K562 (cell line): ENCODE results near the gene RESP18. TPM values are rescaled to one million over a fixed set of nuclear protein-coding genes. Genes with fewer than 3 reads are reported as not detected.

Experiments used
- HMGXB4 ChIP-seq: sonication (generic); formaldehyde crosslinking; IDR thresholded peaks from 2 replicates; pipeline ENCODE4 v1.8.1; 2023; ENCODE audit warnings: mild to moderate bottlenecking, missing genetic modification reagents
- NR4A1 ChIP-seq, 2 experiments: fragments of 250-450 bp in 1 of 2; fragments of 450-650 bp in 1 of 2; sonication (Bioruptor Pico) in 1 of 2; IDR thresholded peaks; 2 replicates each; pipeline versions ENCODE4 v1.4.0 to v1.6.1; 2016 to 2020; ENCODE audit warnings: mild to moderate bottlenecking in 2 of 2, missing compliant biosample characterization in 1 of 2, missing genetic modification characterization in 1 of 2, moderate library complexity in 1 of 2
- SAFB ChIP-seq: fragments of 200-400 bp; formaldehyde crosslinking; IDR thresholded peaks from 2 replicates; pipeline ENCODE4 v1.6.1; 2017; ENCODE audit warnings: low read depth, low read length, borderline replicate concordance
- TRIM25 ChIP-seq: fragments of 450-650 bp; IDR thresholded peaks from 2 replicates; pipeline ENCODE4 v1.7.0; 2016; ENCODE audit warnings: borderline replicate concordance
- ZNF778 ChIP-seq: fragments of 450-650 bp; formaldehyde crosslinking; IDR thresholded peaks from 2 replicates; pipeline ENCODE4 v1.4.0; 2020; ENCODE audit warnings: mild to moderate bottlenecking, moderate library complexity
- polyA plus RNA-seq, 8 experiments: library from polyadenylated mRNA; depleted of rRNA in 4 of 8; stranded (reverse) in 5 of 8; unstranded in 3 of 8; fragments of >200 nt; fragmentation: Nextera tagmentation in 2 of 8; fragmentation: Illumina TruSeq in 1 of 8; extraction: Ambion mirVana in 2 of 8; extraction: Trizol in 1 of 8; gene quantifications; 2 replicates each; pipeline versions ENCODE4 v1.2.1 to v1.2.3, GENCODE V29; 2011 to 2014; ENCODE audit warnings: inconsistent platforms in 1 of 8, missing spikeins in 1 of 8
- total RNA-seq, 7 experiments: library from RNA; depleted of rRNA in 6 of 7; stranded (reverse); fragments of >200 nt in 6 of 7; fragmentation: Illumina TruSeq in 2 of 7; extraction: Trizol in 2 of 7; gene quantifications; 2 replicates each; pipeline versions ENCODE4 v1.2.1 to v1.2.3, GENCODE V29; 2011 to 2021; ENCODE audit warnings: low replicate concordance in 1 of 7
- TF ChIP-seq, protein P1 (sequence below), 2 experiments: fragments of 450-650 bp in 1 of 2; IDR thresholded peaks; 2 replicates each; pipeline ENCODE4 v1.6.1; 2011 to 2017; ENCODE audit warnings: low read depth in 2 of 2, antibody characterized with exemption in 1 of 2, borderline replicate concordance in 1 of 2, low read length in 1 of 2, mild to moderate bottlenecking in 1 of 2, mixed read lengths in 1 of 2; ENCODE audit not compliant: control insufficient read depth in 1 of 2
- TF ChIP-seq, protein P2 (sequence below): sonication (generic); formaldehyde crosslinking; IDR thresholded peaks from 2 replicates; pipeline ENCODE4 v1.8.0; 2022; ENCODE audit warnings: mild to moderate bottlenecking, missing genetic modification reagents

RESP18 gene
- total and polyA plus RNA-seq, 9 of the 15 experiments (the other 6 are each of a cell fraction or from before 2014, with no cell fraction given), result not detected

GRCh38 chr2:219294356-219295351 is 37.9 kb downstream of the RESP18 start (continued):
- TF ChIP-seq HMGXB4 (CRISPR knock-in tag) (peak; percentile 91), ZNF778 (CRISPR knock-in tag) (no peak), SAFB (peak; percentile 75; the same call in 1 of the 2 replicates), TRIM25 (no peak), NR4A1 (CRISPR knock-in tag; IDR thresholded peaks at IDR 0.05) (no peak), NR4A1 (tag; IDR thresholded peaks at IDR 0.05) (no peak)
- TF ChIP-seq, protein P1, sequence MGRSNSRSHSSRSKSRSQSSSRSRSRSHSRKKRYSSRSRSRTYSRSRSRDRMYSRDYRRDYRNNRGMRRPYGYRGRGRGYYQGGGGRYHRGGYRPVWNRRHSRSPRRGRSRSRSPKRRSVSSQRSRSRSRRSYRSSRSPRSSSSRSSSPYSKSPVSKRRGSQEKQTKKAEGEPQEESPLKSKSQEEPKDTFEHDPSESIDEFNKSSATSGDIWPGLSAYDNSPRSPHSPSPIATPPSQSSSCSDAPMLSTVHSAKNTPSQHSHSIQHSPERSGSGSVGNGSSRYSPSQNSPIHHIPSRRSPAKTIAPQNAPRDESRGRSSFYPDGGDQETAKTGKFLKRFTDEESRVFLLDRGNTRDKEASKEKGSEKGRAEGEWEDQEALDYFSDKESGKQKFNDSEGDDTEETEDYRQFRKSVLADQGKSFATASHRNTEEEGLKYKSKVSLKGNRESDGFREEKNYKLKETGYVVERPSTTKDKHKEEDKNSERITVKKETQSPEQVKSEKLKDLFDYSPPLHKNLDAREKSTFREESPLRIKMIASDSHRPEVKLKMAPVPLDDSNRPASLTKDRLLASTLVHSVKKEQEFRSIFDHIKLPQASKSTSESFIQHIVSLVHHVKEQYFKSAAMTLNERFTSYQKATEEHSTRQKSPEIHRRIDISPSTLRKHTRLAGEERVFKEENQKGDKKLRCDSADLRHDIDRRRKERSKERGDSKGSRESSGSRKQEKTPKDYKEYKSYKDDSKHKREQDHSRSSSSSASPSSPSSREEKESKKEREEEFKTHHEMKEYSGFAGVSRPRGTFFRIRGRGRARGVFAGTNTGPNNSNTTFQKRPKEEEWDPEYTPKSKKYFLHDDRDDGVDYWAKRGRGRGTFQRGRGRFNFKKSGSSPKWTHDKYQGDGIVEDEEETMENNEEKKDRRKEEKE (IDR thresholded peaks at IDR 0.05; ENCODE audit: borderline replicate concordance in 1 of 2, control insufficient read depth in 1 of 2, low read depth in 2 of 2, low read length in 1 of 2), result no peak
- TF ChIP-seq, protein P2, sequence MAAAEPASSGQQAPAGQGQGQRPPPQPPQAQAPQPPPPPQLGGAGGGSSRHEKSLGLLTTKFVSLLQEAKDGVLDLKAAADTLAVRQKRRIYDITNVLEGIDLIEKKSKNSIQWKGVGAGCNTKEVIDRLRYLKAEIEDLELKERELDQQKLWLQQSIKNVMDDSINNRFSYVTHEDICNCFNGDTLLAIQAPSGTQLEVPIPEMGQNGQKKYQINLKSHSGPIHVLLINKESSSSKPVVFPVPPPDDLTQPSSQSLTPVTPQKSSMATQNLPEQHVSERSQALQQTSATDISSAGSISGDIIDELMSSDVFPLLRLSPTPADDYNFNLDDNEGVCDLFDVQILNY (CRISPR knock-in tag), result no peak
